ENCODE data around the gene PSME3.

The PSME3 gene

GRCh38 chr17:42832934-42833766 is at the start of gene PSME3:
TSS of gene PSME3 (plus strand) at chr17:42833397. CDS start at chr17:42833632, 235 bp downstream.
- H3K4me1 Mint-ChIP-seq (ENCODE audit: low read depth): peaks cover 34% of the 10 kb centered on the region
- peaks cover 30% of the 10 kb centered on the region for H3K36me3 Mint-ChIP-seq (ENCODE audit: low read depth)
- H3K27me3 Mint-ChIP-seq: no peaks in the 10 kb centered on the region
- peak within 1 kb of the TSS; percentile 97 for H3K4me3 Mint-ChIP-seq
- peak within 1 kb of the TSS; percentile 99 for H3K27ac Mint-ChIP-seq
- no peaks in the 10 kb centered on the region for H3K9me3 Mint-ChIP-seq

GRCh38 chr17:42783791-42784138 is 49.4 kb upstream of the PSME3 start:
- no peak overlapping the region for H3K4me3 Mint-ChIP-seq
- no peaks in the 10 kb centered on the region for H3K9me3 Mint-ChIP-seq
- H3K36me3 Mint-ChIP-seq (ENCODE audit: low read depth): peaks cover 9% of the 10 kb centered on the region
- peaks cover 24% of the 10 kb centered on the region for H3K4me1 Mint-ChIP-seq (ENCODE audit: low read depth)
- no peak overlapping the region for H3K27ac Mint-ChIP-seq
- peaks cover 62% of the 10 kb centered on the region for H3K27me3 Mint-ChIP-seq

GRCh38 chr17:42784409-42784808 is 48.8 kb upstream of the PSME3 start:
- Mint-ChIP-seq H3K9me3 (no peaks in the 10 kb centered on the region), H3K36me3 (ENCODE audit: low read depth) (peaks cover 4% of the 10 kb centered on the region), H3K27me3 (peaks cover 62% of the 10 kb centered on the region), H3K4me1 (ENCODE audit: low read depth) (peaks cover 24% of the 10 kb centered on the region), H3K4me3 (no peak overlapping the region), H3K27ac (no peak overlapping the region)

GRCh38 chr17:42784811-42785592 is 48.2 kb upstream of the PSME3 start:
- Mint-ChIP-seq H3K4me3 (no peak overlapping the region), H3K9me3 (no peaks in the 10 kb centered on the region), H3K27ac (no peak overlapping the region), H3K4me1 (ENCODE audit: low read depth) (peaks cover 24% of the 10 kb centered on the region), H3K27me3 (peaks cover 64% of the 10 kb centered on the region), H3K36me3 (ENCODE audit: low read depth) (no peaks in the 10 kb centered on the region)

- Mint-ChIP-seq H3K36me3 (ENCODE audit: low read depth) (no peaks in the 10 kb centered on the region), H3K4me3 (no peak overlapping the region), H3K27me3 (peaks cover 58% of the 10 kb centered on the region), H3K4me1 (ENCODE audit: low read depth) (peaks cover 21% of the 10 kb centered on the region), H3K9me3 (no peaks in the 10 kb centered on the region), H3K27ac (no peak overlapping the region)
These were observed 45.9 kb upstream of the PSME3 start for GRCh38 chr17:42787266-42787665.

- no peaks in the 10 kb centered on the region for H3K9me3 Mint-ChIP-seq
- H3K27ac Mint-ChIP-seq: no peak overlapping the region
- H3K36me3 Mint-ChIP-seq (ENCODE audit: low read depth): peaks cover 4% of the 10 kb centered on the region
- no peak overlapping the region for H3K4me3 Mint-ChIP-seq
- peaks cover 3% of the 10 kb centered on the region for H3K4me1 Mint-ChIP-seq (ENCODE audit: low read depth)
- H3K27me3 Mint-ChIP-seq: peaks cover 16% of the 10 kb centered on the region
These were observed 41.2 kb upstream of the PSME3 start for GRCh38 chr17:42791948-42792347.

GRCh38 chr17:42792545-42792944 is 40.7 kb upstream of the PSME3 start:
- Mint-ChIP-seq H3K4me3 (no peak overlapping the region), H3K27ac (no peak overlapping the region), H3K9me3 (no peaks in the 10 kb centered on the region), H3K36me3 (ENCODE audit: low read depth) (peaks cover 4% of the 10 kb centered on the region), H3K27me3 (peaks cover 13% of the 10 kb centered on the region), H3K4me1 (ENCODE audit: low read depth) (peaks cover 9% of the 10 kb centered on the region)

- Mint-ChIP-seq H3K27ac (no peak overlapping the region), H3K36me3 (ENCODE audit: low read depth) (peaks cover 8% of the 10 kb centered on the region), H3K27me3 (peaks cover 8% of the 10 kb centered on the region), H3K9me3 (peaks cover 3% of the 10 kb centered on the region), H3K4me1 (ENCODE audit: low read depth) (peaks cover 21% of the 10 kb centered on the region), H3K4me3 (no peak overlapping the region)
These were observed 38.1 kb upstream of the PSME3 start for GRCh38 chr17:42795061-42795460.

- Mint-ChIP-seq H3K4me1 (ENCODE audit: low read depth) (peaks cover 21% of the 10 kb centered on the region), H3K4me3 (no peak overlapping the region), H3K9me3 (peaks cover 3% of the 10 kb centered on the region), H3K27ac (no peak overlapping the region), H3K36me3 (ENCODE audit: low read depth) (peaks cover 8% of the 10 kb centered on the region), H3K27me3 (peaks cover 8% of the 10 kb centered on the region)
These were observed 37.7 kb upstream of the PSME3 start for GRCh38 chr17:42795465-42795864.

GRCh38 chr17:42796066-42796758 is 37.0 kb upstream of the PSME3 start:
- Mint-ChIP-seq H3K9me3 (peaks cover 3% of the 10 kb centered on the region), H3K36me3 (ENCODE audit: low read depth) (peaks cover 8% of the 10 kb centered on the region), H3K27me3 (peaks cover 10% of the 10 kb centered on the region), H3K4me3 (no peak overlapping the region), H3K4me1 (ENCODE audit: low read depth) (peaks cover 21% of the 10 kb centered on the region), H3K27ac (no peak overlapping the region)

GRCh38 chr17:42797067-42798007 is 35.9 kb upstream of the PSME3 start:
- peaks cover 8% of the 10 kb centered on the region for H3K36me3 Mint-ChIP-seq (ENCODE audit: low read depth)
- peaks cover 3% of the 10 kb centered on the region for H3K9me3 Mint-ChIP-seq
- peaks cover 21% of the 10 kb centered on the region for H3K4me1 Mint-ChIP-seq (ENCODE audit: low read depth)
- peaks cover 10% of the 10 kb centered on the region for H3K27me3 Mint-ChIP-seq
- peak overlapping the region; percentile 90 for H3K4me3 Mint-ChIP-seq
- H3K27ac Mint-ChIP-seq: no peak overlapping the region

GRCh38 chr17:42798011-42798382 is 35.2 kb upstream of the PSME3 start:
- Mint-ChIP-seq H3K36me3 (ENCODE audit: low read depth) (peaks cover 8% of the 10 kb centered on the region), H3K4me3 (peak overlapping the region; percentile 90), H3K4me1 (ENCODE audit: low read depth) (peaks cover 21% of the 10 kb centered on the region), H3K9me3 (peaks cover 3% of the 10 kb centered on the region), H3K27me3 (peaks cover 10% of the 10 kb centered on the region), H3K27ac (peak overlapping the region; percentile 47)

- peaks cover 21% of the 10 kb centered on the region for H3K4me1 Mint-ChIP-seq (ENCODE audit: low read depth)
- peaks cover 3% of the 10 kb centered on the region for H3K9me3 Mint-ChIP-seq
- peak within 1 kb of the TSS; percentile 90 for H3K4me3 Mint-ChIP-seq
- H3K36me3 Mint-ChIP-seq (ENCODE audit: low read depth): peaks cover 8% of the 10 kb centered on the region
- H3K27ac Mint-ChIP-seq: peak within 1 kb of the TSS; percentile 47
- peaks cover 10% of the 10 kb centered on the region for H3K27me3 Mint-ChIP-seq
These were observed 34.5 kb upstream of the PSME3 start, which contains the start of the genes CNTD1 and COA3 for GRCh38 chr17:42798383-42799380. TSS of gene CNTD1 (plus strand) at chr17:42798861. CDS start at chr17:42799068, 207 bp downstream. TSS of gene COA3 (minus strand) at chr17:42798704. CDS start at chr17:42798681, 23 bp downstream.
